Measurements from ENCODE around the gene ARF4.

The ARF4 gene

DNA sequence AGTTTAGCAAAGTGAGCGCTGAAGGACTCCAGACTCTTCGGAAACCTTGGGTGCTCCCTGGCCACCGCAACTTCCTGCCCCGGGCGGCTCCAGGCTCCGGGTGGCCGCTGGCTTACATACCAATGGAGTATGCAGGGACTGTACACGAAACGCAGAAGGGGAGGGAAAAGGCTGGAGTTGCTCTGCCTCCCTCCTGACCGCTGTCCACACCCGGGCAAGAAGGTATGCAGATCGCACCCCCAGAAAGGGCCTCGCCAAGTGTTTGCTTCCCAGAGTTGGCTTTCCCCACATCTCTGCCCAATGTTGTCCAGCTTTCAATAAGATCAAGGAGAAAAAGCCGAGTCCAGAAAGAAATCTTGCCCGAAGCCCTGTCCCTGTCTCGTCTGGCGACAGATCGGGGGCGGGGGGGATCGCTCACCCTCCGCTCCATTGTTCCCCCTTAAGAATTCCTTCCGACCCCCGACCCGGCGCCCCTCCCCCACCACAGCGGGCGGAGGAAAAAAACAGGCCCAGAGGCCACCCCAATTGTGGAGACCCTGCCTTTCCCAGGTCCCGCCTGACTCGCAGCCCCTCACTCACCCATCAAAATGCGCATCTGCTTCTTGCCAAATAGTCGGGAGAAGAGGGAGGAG lies 533 bp downstream of the ARF4 start:
- no peak for TF ChIP-seq ZNF274 (IDR thresholded peaks at IDR 0.05; ENCODE audit: low read depth, low read length)

DNA sequence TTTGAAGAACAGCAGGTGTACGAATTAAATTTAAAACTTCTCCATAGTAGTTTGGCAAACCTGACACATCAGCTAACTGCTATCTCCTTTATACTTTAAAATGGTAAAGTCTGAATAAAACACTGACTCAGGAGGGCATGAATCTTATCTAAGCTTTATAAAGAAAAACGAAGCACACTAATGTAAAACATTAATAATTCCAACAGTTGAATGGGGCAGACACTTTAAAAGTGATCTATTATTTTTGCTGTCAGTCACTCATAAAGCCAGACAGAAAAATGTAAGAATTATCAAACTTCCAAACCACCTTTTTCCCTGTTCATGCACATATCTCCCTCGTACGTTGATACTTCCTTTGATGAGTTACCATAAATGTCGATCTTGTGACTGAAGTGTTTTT lies 2.6 kb downstream of the ARF4 start:
- no peak overlapping the region for H3K4me3 ChIP-seq (ENCODE audit: low read length)
- no peak for TF ChIP-seq ZNF274 (IDR thresholded peaks at IDR 0.05; ENCODE audit: low read depth, low read length)

More for the DNA sequence above, 533 bp downstream of the ARF4 start:
- H3K4me3 ChIP-seq (ENCODE audit: low read length): peak overlapping the region; percentile 91

DNA sequence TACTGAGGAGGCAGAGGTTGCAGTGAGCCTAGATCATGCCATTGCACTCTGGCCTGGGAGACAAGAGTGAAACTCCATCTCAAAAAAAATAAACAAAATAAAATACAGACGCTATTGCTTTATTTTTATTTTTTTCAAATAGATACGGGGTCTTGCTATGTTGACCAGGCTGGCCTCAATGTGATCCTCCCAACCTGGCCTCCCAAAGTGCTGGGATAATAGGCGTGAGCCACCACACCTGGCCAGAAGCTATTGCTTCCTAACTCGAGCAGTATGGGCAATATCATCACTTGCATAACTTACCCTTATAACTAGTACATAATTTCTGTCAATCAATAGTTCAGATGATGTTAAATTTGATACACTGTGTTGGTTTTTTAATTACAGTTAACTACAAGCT lies 3.0 kb downstream of the ARF4 start:
- TF ChIP-seq ZNF274 (IDR thresholded peaks at IDR 0.05; ENCODE audit: low read depth, low read length): no peak
- H3K4me3 ChIP-seq (ENCODE audit: low read length): no peak overlapping the region

DNA sequence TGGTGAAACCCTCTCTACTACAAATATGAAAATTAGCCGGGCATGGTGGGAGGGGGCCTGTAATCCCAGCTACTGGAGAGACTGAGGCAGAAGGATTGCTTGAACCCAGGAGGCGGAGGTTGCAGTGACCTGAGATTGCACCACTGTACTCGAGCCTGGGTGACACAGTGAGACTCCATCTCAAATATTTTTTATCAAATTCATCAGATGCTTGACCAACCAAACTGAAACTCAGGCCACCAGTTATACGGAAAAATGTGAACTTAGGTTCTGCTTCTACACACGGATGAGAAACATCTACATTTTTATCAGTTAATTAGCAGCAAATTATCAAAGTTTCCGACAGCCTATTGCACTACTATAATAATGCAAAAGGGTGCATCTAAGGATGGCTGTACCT lies 4.8 kb downstream of the ARF4 start:
- H3K4me3 ChIP-seq (ENCODE audit: low read length): no peak overlapping the region
- no peak for TF ChIP-seq ZNF274 (IDR thresholded peaks at IDR 0.05; ENCODE audit: low read depth, low read length)

DNA sequence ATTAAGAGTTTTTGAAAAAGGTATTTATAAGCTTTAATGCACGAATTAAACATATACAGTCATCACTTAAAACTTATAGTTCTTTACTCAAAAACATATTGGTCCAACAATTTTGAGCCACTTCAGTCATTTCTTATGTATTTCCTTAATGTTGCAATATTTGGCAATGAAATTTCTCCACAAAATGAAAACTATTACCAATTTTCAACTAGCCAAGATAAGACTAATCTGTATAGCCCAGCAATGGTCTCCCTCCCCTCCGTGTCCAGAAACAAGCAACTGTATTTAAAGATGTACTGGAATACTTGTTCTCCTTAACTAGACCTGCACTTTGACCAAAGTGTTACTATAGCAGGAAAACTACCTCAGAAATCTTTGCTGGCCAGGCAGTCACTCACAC lies 9.2 kb downstream of the ARF4 start:
- TF ChIP-seq ZNF274 (IDR thresholded peaks at IDR 0.05; ENCODE audit: low read depth, low read length): no peak
- H3K4me3 ChIP-seq (ENCODE audit: low read length): no peak overlapping the region

DNA sequence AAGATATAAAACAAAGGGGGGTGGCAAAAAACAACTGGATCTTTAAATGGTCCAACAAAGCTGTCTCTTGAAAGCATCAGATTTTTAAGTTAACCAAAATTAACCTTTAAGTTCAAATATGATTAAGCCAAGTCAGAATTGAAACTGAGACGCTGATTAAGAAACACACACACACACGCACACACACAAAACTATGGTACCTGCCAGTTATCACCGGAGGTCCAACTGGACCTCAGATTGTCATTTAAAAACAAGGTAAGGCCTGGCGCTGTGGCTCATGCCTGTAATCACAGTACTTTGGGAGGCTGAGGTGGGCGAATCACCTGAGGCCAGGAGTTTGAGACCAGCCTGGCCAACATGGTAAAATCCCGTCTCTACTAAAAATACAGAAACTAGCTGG lies 10.4 kb downstream of the ARF4 start:
- no peak for TF ChIP-seq ZNF274 (IDR thresholded peaks at IDR 0.05; ENCODE audit: low read depth, low read length)
- H3K4me3 ChIP-seq (ENCODE audit: low read length): no peak overlapping the region

DNA sequence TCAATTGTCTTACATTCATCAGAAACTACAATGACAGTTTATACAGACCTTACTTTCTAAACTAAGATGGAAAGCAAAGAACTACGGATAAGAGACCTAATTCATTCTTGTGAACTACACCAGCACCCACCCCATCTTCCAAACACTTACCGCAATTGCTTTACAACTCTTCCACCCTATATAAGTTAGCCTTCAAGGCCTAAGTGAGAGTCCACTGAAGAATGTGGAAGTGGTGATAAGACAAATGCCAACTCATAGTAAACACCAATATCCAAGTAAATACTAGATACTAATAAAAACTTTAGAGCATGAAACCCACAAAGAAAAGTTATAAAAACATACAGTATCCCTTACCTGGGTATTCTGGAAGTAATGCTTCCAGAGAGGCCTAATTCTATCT lies 13.6 kb downstream of the ARF4 start:
- TF ChIP-seq ZNF274 (IDR thresholded peaks at IDR 0.05; ENCODE audit: low read depth, low read length): no peak
- no peak overlapping the region for H3K4me3 ChIP-seq (ENCODE audit: low read length)

DNA sequence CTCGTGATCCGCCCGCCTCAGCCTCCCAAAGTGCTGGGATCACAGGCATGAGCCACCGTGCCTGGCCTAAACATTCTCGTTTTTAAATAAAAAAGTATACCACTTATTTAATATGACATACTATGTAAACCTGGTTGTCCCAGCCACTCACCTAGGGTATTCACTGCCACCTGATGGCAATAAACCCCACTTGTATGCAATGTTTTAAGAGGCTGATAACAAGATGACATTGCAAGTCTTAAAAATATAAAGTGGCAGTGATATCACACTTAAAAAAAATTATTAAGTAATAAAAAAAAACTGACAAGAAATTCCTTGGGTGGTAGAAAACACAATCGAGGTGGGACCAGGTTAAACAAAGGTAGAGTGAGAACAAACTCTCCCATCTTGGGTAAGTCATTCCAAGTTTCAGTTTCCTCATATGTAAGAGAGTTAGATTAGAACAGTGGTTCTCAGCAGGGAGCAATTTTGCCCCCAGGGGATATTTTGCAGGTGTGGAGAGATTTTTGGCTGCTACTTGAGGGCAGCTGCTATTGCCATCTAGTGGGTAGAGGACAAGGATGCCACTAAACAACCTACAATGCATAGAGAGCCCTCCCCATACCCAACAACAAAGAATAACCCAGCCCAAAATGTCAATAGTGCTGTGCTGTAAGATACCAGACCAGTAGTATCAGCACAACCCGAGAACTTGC lies 14.5 kb downstream of the ARF4 start:
- no peak for TF ChIP-seq ZNF274 (IDR thresholded peaks at IDR 0.05; ENCODE audit: low read depth, low read length)
- H3K4me3 ChIP-seq (ENCODE audit: low read length): no peak overlapping the region

DNA sequence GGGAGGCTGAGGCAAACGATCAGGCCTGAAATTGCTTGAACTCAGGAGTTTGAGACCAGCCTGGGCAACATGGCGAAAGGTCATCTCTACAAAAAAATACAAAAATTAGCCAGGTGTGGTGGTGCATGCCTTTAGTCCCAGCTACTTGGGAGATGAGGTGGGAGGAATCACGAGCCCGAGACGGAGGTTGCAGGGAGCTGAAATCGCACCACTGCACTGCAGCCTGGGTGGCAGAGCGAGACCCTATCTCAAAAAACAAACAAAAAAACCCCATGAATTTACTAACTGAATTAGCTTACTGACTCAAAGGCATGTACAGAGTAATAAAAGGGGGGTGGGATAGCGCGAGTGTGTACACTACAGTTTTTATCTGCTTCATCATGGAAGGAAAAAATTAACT lies 19.3 kb downstream of the ARF4 start:
- TF ChIP-seq ZNF274 (IDR thresholded peaks at IDR 0.05; ENCODE audit: low read depth, low read length): no peak
- no peak overlapping the region for H3K4me3 ChIP-seq (ENCODE audit: low read length)

DNA sequence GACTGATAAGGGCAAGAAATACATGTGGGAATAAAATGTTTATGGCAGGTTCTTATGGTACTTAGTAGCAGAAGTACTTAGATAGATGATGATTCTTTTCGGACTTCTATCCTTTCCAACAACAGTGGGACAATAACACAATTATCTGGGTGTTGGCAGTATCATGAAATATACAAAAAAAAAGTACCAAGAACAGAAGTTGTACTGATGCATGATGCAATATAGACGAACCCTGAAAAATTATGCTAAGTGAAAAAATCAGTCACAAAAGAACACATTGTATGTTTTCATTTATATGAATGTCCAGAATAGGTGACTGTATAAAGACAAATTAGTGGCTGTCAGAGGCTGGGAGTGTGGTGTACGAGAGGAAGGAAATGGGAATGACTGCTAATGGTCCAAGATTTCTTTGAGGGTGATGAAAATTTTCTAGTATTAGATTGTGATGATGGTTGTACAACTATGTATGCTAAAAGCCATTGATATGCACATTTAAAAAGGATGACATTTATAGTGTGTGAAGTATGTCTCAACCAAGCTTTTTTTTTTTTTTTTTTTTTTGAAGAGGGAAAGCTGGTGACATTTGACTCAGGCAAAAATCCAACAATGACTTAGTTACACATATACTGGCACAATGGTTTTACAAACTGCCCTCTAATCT lies 21.0 kb downstream of the ARF4 start:
- H3K4me3 ChIP-seq (ENCODE audit: low read length): no peak overlapping the region
- TF ChIP-seq ZNF274 (IDR thresholded peaks at IDR 0.05; ENCODE audit: low read depth, low read length): no peak

DNA sequence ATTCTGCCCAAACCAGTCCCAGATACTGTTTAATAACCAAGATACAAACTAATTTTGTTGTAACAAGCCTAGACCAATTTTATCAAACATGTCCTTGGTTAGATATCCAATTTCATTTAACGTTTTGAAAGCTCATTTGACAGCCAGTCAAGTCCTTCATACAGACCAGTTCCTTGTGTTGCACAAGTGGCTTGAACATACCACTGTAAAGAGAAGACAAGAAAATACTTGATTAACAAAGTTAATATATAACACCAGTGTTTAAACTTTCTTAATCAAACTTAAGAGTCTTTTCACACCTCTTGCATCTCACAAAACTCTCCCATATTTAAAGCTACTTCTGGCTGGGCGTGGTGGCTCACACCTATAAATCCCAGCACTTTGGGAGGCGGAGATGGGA lies 25.0 kb downstream of the ARF4 start:
- no peak overlapping the region for H3K4me3 ChIP-seq (ENCODE audit: low read length)
- no peak for TF ChIP-seq ZNF274 (IDR thresholded peaks at IDR 0.05; ENCODE audit: low read depth, low read length)

DNA sequence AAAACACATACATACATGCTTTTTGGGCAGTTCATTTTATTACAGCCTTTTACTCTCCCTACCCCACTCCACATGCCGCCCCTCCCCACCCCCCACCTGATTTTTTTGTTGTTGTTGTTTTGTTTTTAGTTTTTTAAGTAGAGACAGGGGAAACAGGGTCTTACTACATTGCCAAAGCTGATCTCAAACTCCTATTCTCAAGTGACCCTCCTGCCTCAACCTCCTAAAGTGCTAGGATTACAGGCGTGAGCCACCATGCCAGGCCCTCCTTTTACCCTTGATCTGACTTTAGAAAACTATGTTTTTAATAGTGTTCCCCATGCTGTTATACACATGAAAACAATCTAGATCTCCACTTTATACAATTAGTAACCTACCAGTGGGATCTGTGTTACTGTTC lies 26.3 kb downstream of the ARF4 start:
- no peak overlapping the region for H3K4me3 ChIP-seq (ENCODE audit: low read length)

DNA sequence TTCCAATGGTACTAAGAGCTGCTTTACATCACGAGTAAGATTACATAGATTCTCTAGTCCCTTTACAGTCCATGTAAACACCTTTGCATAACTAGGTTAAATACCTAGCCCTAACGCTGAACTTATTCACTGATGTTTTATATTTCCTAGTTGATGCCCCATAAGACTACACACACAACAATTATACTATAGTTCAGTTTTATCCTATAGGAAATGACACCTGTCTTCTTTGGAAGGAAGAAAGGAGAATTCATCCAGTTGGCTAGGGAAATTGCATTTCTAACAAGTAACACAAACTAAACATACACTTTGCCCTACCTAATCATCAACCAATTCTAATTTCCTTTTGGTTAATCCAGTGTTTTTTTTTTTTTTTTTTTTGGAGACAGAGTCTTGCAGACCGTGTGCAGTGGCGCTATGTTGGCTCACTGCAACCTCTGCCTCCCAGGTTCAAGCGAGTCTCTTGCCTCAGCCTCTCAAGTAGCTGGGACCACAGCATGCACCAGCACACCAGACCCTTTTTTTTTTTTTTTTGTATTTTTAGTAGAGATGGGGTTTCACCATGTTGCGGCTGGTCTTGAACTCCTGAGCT lies 27.2 kb downstream of the ARF4 start:
- no peak for TF ChIP-seq ZNF274 (IDR thresholded peaks at IDR 0.05; ENCODE audit: low read depth, low read length)
- no peak overlapping the region for H3K4me3 ChIP-seq (ENCODE audit: low read length)

More for the DNA sequence above, 26.3 kb downstream of the ARF4 start:
- TF ChIP-seq ZNF274 (IDR thresholded peaks at IDR 0.05; ENCODE audit: low read depth, low read length): no peak

DNA sequence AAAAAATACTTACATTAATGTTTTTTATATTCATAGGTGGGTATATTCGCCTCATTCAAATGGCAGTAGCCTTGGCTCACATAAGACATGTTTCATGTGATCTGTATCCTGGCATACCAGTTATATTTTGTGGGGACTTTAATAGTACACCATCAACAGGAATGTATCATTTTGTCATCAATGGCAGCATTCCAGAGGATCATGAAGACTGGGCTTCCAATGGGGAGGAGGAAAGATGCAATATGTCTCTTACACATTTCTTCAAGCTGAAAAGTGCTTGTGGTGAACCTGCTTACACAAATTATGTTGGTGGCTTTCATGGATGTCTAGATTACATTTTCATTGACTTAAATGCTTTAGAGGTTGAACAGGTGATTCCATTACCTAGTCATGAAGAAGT lies 37.6 kb downstream of the ARF4 start:
- H3K4me3 ChIP-seq (ENCODE audit: low read length): no peak overlapping the region
- TF ChIP-seq ZNF274 (IDR thresholded peaks at IDR 0.05; ENCODE audit: low read depth, low read length): no peak

DNA sequence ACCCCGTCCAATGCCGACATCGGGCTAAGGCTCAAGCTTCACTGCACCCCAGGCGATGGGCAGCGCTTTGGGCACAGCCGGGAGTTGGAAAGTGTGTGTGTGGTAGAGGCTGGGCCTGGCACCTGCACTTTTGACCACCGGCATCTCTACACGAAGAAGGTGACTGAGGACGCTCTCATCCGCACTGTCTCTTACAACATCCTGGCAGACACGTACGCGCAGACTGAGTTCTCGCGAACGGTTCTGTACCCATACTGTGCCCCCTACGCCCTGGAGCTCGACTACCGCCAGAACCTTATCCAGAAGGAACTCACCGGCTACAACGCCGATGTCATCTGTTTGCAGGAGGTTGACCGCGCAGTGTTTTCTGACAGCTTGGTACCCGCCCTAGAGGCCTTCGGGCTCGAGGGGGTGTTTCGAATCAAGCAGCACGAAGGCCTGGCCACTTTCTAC lies 40.0 kb downstream of the ARF4 start:
- no peak for TF ChIP-seq ZNF274 (IDR thresholded peaks at IDR 0.05; ENCODE audit: low read depth, low read length)
- peak overlapping the region; percentile 82 for H3K4me3 ChIP-seq (ENCODE audit: low read length)

Data from GM08714 (cell line).